Ovary (tissue), 9 donors: ENCODE results near the gene C5orf24. TPM values are rescaled to one million over a fixed set of nuclear protein-coding genes. Genes with fewer than 3 reads are reported as not detected.
"Not testable (repeated sequence)": the region's sequence is repeated elsewhere in the genome, so short reads cannot be mapped to it uniquely, and the experiment has no call there.

Source experiments
- DNase-seq, 5 donors: peaks; one replicate each; pipeline ENCODE4 v3.0.0-alpha.2; 2019 to 2020
- H3K27ac ChIP-seq, 2 donors: fragments of 200-600 bp; one replicate each; pipeline versions ENCODE4 v1.5.1 to v1.8.0; 2019 to 2022
- H3K27me3 ChIP-seq: fragments of 200-600 bp; one replicate; pipeline ENCODE4 v1.8.0; 2022
- H3K36me3 ChIP-seq: fragments of 200-600 bp; sonication (generic); one replicate; pipeline ENCODE4 v1.5.1; 2019
- H3K4me1 ChIP-seq: one replicate; pipeline ENCODE4 v1.8.1; 2013; ENCODE audit warnings: mild to moderate bottlenecking, moderate library complexity; ENCODE audit not compliant: insufficient read depth
- H3K4me3 ChIP-seq: fragments of 200-600 bp; sonication (generic); one replicate; pipeline ENCODE4 v1.5.1; 2017
- H3K9me3 ChIP-seq, 2 donors: fragments of 200-600 bp in 1 of 2; sonication (generic) in 1 of 2; one replicate each; pipeline versions ENCODE4 v1.5.1 to v1.8.1; 2013 to 2019; ENCODE audit warnings: mild to moderate bottlenecking in 1 of 2, moderate library complexity in 1 of 2
- CTCF ChIP-seq, 3 donors: fragments of 450-650 bp in 2 of 3; fragments of 200-600 bp in 1 of 3; IDR thresholded peaks; one replicate each; pipeline versions ENCODE4 v1.5.1 to v1.8.0; 2016 to 2022; ENCODE audit warnings: antibody characterized with exemption in 3 of 3, mild to moderate bottlenecking in 1 of 3
- EP300 ChIP-seq: sonication (generic); formaldehyde crosslinking; IDR thresholded peaks from one replicate; pipeline ENCODE4 v1.6.1; 2017; ENCODE audit warnings: antibody characterized with exemption
- POLR2A ChIP-seq: fragments of 450-650 bp; IDR thresholded peaks from one replicate; pipeline ENCODE4 v1.6.1; 2017; ENCODE audit warnings: antibody characterized with exemption, mild to moderate bottlenecking, moderate library complexity
- WGBS, 3 donors: extraction: QIAGEN DNeasy Blood & Tissue Kit in 1 of 3; methylation state at CpG; one replicate each; pipeline versions ENCODE4 v1.1.5 to v1.1.7; 2013 to 2017; 5-methylcytosine and 5-hydroxymethylcytosine counted together
- intact Hi-C, 4 donors: fragments of 100-400 bp; cut with DNase I; formaldehyde crosslinking; loops; one replicate each; pipeline versions ENCODE4 v1.11.0 to v1.15.1; 2022 to 2023
- polyA plus RNA-seq, 2 donors: library from polyadenylated mRNA; stranded (reverse); fragments of 200-250 nt in 1 of 2; fragments of 350-450 nt in 1 of 2; fragmentation: Illumina TruSeq in 1 of 2; extraction: RNeasy Lipid Tissue Mini Kit (QIAGEN cat#74804) in 1 of 2; gene quantifications; one replicate each; pipeline ENCODE4 v1.2.3, GENCODE V29; 2013 to 2014
- total RNA-seq, 7 donors: library from RNA; depleted of rRNA in 2 of 7; stranded (reverse); fragments of >200 nt in 2 of 7; fragmentation: NEBNext Ultra II Directional in 3 of 7; extraction: Animal tissue kit (Norgen Biotek cat#: 25700) in 3 of 7; gene quantifications; one replicate each; pipeline versions ENCODE4 v1.1.0 to v1.2.4, GENCODE V29; 2016 to 2023
- donor health status: DM: no; HTN: no; CAD: no; lungs with moderate emphysema.
- donor health status: DM: no; HTN: no; CAD: no.
- donor health status: Bipolar disorder and iron deficiency.
- donor health status: DM: yes; HTN: yes; CAD: no.
- donor health status: DM: no; HTN: no; CAD: no.
- donor health status: DM: yes; HTN: yes; CAD: no.

The C5orf24 gene
- total and polyA plus RNA-seq, 9 donors: 20.0 to 46.8 (median 36.3) TPM

DNA sequence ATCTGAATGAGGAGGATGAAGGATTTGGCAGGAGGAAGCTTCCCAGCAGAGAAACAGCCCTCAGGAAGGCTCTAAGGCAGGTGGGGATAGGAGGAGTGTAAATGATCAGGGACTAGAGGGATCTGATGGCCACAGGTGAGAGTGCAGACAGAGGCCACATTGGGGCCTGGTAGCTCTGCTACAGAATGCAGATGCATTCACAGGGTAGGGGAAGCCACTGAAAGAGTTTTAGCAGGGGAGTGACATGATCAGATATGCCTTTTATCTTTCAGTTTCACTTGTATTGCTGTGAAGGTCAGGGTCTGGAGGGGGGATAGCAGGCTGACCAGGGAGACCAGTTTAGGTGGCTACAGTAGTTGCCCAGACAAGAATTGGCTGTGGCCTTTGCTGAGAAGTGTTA lies 31.4 kb downstream of the C5orf24 start:
- Histone ChIP-seq H3K9me3 (no peaks in the 10 kb centered on the region), H3K27me3 (no peaks in the 10 kb centered on the region), H3K4me3 (no peak overlapping the region), H3K4me1 (peaks cover 6% of the 10 kb centered on the region), H3K27ac (no peak overlapping the region), H3K36me3 (no peaks in the 10 kb centered on the region)
- no peak for DNase-seq
- no peak for TF ChIP-seq CTCF (IDR thresholded peaks at IDR 0.05)
- TF ChIP-seq EP300: no peak
- no peak for TF ChIP-seq POLR2A
- intact Hi-C loops: no loop called here

DNA sequence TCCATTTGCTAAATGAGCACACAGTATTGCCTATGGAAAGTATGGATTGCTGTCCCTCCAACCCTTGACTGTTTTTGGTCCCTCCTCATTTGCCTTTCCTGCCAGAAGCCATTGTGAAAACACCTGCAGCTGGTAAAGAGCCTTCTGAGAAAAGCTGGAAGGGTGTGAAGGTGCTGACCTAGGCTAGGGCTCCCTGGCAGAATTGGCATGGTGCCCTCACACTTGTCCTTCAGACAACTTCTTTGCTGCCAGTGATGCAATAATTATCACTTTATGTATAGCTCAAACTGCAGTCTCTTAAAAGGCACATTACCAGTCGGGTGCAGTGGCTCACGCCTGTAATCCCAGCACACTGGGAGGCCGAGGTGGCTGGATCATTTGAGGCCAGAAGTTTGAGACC lies 32.6 kb downstream of the C5orf24 start:
- Histone ChIP-seq H3K9me3 (no peaks in the 10 kb centered on the region), H3K4me3 (no peak overlapping the region), H3K4me1 (peaks cover 6% of the 10 kb centered on the region), H3K36me3 (no peaks in the 10 kb centered on the region), H3K27me3 (no peaks in the 10 kb centered on the region), H3K27ac (no peak overlapping the region)
- WGBS, 3 donors: 88 to 95% (median 92%) methylated on average over 3 of the region's 3 CpGs
- TF ChIP-seq EP300: no peak
- TF ChIP-seq POLR2A: no peak
- TF ChIP-seq CTCF (IDR thresholded peaks at IDR 0.05): no peak
- intact Hi-C loops: no loop called here
- no peak for DNase-seq

DNA sequence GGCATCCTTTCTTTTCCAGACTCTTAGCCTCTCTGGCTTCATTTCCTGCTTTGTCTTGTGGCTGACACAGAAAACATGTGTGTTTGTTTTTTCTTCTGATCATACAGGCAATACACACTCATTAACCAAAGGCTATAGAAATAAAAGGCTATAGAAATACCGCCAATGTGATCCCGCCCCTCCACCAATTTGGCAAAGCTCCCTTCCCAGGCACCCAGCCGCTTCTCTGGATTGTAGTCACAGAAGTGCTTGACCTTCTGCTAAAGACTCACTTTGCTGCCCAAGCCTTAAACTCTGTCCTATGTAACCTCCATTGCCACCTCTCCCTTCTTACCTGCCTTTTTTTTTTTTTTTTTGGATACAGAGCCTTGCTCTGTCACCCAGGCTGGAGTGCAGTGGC lies 33.7 kb downstream of the C5orf24 start:
- H3K27ac ChIP-seq: no peak overlapping the region
- intact Hi-C loops: no loop called here
- DNase-seq: no peak
- no peaks in the 10 kb centered on the region for H3K9me3 ChIP-seq
- H3K27me3 ChIP-seq: no peaks in the 10 kb centered on the region
- H3K36me3 ChIP-seq: no peaks in the 10 kb centered on the region
- no peak for TF ChIP-seq POLR2A
- no peak for TF ChIP-seq EP300
- no peak for TF ChIP-seq CTCF (IDR thresholded peaks at IDR 0.05)
- 84 to 91% (median 89%) methylated on average over 3 of the region's 3 CpGs for WGBS, 3 donors
- no peak overlapping the region for H3K4me3 ChIP-seq
- peaks cover 6% of the 10 kb centered on the region for H3K4me1 ChIP-seq

DNA sequence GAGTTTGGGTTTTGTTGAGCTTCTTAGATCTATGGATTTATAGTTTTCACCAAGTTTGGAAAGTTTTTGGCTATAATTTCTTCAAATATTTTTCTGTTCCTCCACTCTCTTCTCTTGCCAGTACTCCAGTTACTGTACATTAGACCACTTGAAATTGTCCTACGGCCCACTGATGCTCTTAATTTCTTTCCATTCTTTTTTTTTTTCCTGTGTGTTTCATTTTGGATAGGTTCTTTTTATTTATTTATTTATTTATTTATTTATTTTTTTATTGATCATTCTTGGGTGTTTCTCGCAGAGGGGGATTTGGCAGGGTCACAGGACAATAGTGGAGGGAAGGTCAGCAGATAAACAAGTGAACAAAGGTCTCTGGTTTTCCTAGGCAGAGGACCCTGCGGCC lies 35.2 kb downstream of the C5orf24 start:
- H3K36me3 ChIP-seq, intact Hi-C loops, H3K27ac ChIP-seq, H3K4me3 ChIP-seq, DNase-seq, H3K4me1 ChIP-seq, H3K9me3 ChIP-seq, H3K27me3 ChIP-seq: not testable (repeated sequence)
- 83 to 91% (median 84%) methylated on average over 1 to 2 of the region's 3 CpGs for WGBS, 3 donors

DNA sequence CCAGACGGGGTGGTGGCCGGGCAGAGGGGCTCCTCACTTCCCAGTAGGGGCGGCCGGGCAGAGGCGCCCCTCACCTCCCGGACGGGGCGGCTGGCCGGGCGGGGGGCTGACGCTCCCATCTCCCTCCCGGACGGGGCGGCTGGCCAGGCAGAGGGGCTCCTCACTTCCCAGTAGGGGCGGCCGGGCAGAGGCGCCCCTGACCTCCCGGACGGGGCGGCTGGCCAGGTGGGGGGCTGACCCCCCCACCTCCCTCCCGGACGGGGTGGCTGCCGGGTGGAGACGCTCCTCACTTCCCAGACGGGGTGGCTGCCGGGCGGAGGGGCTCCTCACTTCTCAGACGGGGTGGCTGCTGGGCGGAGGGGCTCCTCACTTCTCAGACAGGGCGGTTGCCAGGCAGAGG lies 35.9 kb downstream of the C5orf24 start:
- H3K4me3 ChIP-seq, H3K36me3 ChIP-seq, intact Hi-C loops, H3K27me3 ChIP-seq, H3K27ac ChIP-seq, DNase-seq, H3K4me1 ChIP-seq, H3K9me3 ChIP-seq: not testable (repeated sequence)
- WGBS, 3 donors: 93 to 97% methylated on average over 12 to 28 of the region's 30 CpGs; no CpG with 5 or more reads in 1 of the 3 donors

DNA sequence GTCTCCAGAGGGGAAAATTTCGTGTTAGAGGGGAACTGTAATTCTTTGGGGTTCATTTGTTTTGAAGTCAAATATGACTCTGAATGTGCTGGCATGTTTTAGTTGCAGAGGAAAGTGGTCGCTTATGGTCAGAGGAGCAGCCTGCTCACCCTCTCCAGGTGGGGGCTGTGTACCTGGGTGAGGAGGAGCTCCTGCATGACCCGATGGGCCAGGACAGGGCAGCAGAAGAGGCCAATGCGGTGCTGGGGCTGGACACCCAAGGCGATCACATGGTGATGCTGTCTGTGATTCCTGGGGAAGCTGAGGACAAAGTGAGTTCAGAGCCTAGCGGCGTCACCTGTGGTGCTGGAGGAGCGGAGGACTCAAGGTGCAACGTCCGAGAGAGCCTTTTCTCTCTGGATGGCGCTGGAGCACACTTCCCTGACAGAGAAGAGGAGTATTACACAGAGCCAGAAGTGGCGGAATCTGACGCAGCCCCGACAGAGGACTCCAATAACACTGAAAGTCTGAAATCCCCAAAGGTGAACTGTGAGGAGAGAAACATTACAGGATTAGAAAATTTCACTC lies 41.9 kb downstream of the C5orf24 start:
- Histone ChIP-seq H3K9me3 (no peaks in the 10 kb centered on the region), H3K36me3 (no peaks in the 10 kb centered on the region), H3K4me1 (peaks cover 4% of the 10 kb centered on the region), H3K4me3 (no peak overlapping the region), H3K27ac (no peak overlapping the region), H3K27me3 (no peaks in the 10 kb centered on the region)
- TF ChIP-seq EP300: no peak
- WGBS, 3 donors: 87 to 94% (median 90%) methylated on average over 14 of the region's 14 CpGs
- intact Hi-C loops: no loop called here
- no peak for DNase-seq
